HEK293 (cell line): Measurements from ENCODE around the gene NUDT4.

Experiments
- CTCF ChIA-PET: fragments of 350-600 bp; formaldehyde crosslinking; extraction: SDS; loops from one replicate; lab custom pipeline; 2021; ENCODE audit warnings: antibody characterized with exemption; lab: Yijun Ruan, JAX
- POLR2A ChIA-PET: fragments of 300-600 bp; formaldehyde crosslinking; extraction: SDS; loops from one replicate; lab custom pipeline; 2020; ENCODE audit warnings: antibody characterized with exemption, inconsistent platforms; lab: Yijun Ruan, JAX
- H3K27ac ChIP-seq: fragments of 200-500 bp; sonication (Bioruptor generic); 2 replicates; pipeline ENCODE4 v1.5.1; 2014; ENCODE audit warnings: low read depth, low read length, control low read depth, inconsistent platforms; ENCODE audit errors: extremely low read depth
- H3K36me3 ChIP-seq, 2 experiments: fragments of 200-500 bp in 1 of 2; sonication (Bioruptor generic) in 1 of 2; 1 replicate in 1 of 2; 2 replicates in 1 of 2; pipeline ENCODE4 v1.5.1; 2014 to 2017; ENCODE audit warnings: inconsistent platforms in 2 of 2, low read length in 2 of 2; ENCODE audit not compliant: control insufficient read depth in 2 of 2, insufficient read depth in 1 of 2
- H3K4me1 ChIP-seq: fragments of 200-500 bp; sonication (Bioruptor generic); 2 replicates; pipeline ENCODE4 v1.5.1; 2014; ENCODE audit warnings: mild to moderate bottlenecking, low read length, inconsistent platforms; ENCODE audit not compliant: control insufficient read depth, insufficient read depth
- H3K4me3 ChIP-seq: 2 replicates; pipeline ENCODE4 v1.5.1; 2011; ENCODE audit warnings: low read depth, mild to moderate bottlenecking, control low read depth, low read length, moderate library complexity
- H3K9me3 ChIP-seq: fragments of 200-500 bp; sonication (Bioruptor generic); 2 replicates; pipeline ENCODE4 v1.5.1; 2014; ENCODE audit warnings: low read depth, low read length, inconsistent platforms; ENCODE audit not compliant: control insufficient read depth, insufficient read depth
- BCL11B ChIP-seq: fragments of 450-650 bp; formaldehyde crosslinking; IDR thresholded peaks from 2 replicates; pipeline ENCODE4 v1.5.1; 2016; ENCODE audit warnings: low read depth, missing biosample characterization, missing genetic modification characterization
- ELK4 ChIP-seq: IDR thresholded peaks from 2 replicates; pipeline ENCODE4 v1.6.1; 2011; ENCODE audit warnings: mild to moderate bottlenecking, low read depth, low read length, borderline replicate concordance
- GLIS1 ChIP-seq: fragments of 450-650 bp; formaldehyde crosslinking; IDR thresholded peaks from 2 replicates; pipeline ENCODE4 v1.5.1; 2016; ENCODE audit warnings: missing biosample characterization, missing genetic modification characterization
- PRDM6 ChIP-seq: fragments of 450-650 bp; formaldehyde crosslinking; IDR thresholded peaks from 2 replicates; pipeline ENCODE4 v1.5.1; 2017; ENCODE audit warnings: missing biosample characterization, missing genetic modification characterization
- RBAK ChIP-seq: fragments of 450-650 bp; formaldehyde crosslinking; IDR thresholded peaks from 2 replicates; pipeline ENCODE4 v1.5.1; 2016; ENCODE audit warnings: missing biosample characterization, missing genetic modification characterization
- SP7 ChIP-seq: fragments of 450-650 bp; formaldehyde crosslinking; IDR thresholded peaks from 2 replicates; pipeline ENCODE4 v1.5.1; 2016; ENCODE audit warnings: missing biosample characterization, missing genetic modification characterization
- YY1 ChIP-seq: fragments of 450-650 bp; formaldehyde crosslinking; IDR thresholded peaks from 2 replicates; pipeline ENCODE4 v1.5.1; 2018; ENCODE audit warnings: missing biosample characterization, missing genetic modification characterization
- YY2 ChIP-seq: fragments of 450-650 bp; formaldehyde crosslinking; IDR thresholded peaks from 2 replicates; pipeline ENCODE4 v1.5.1; 2016; ENCODE audit warnings: missing biosample characterization, missing genetic modification characterization
- ZBTB26 ChIP-seq: fragments of 450-650 bp; formaldehyde crosslinking; optimal IDR thresholded peaks from 2 replicates; pipeline ENCODE3; 2016; ENCODE audit warnings: missing biosample characterization, mild to moderate bottlenecking, missing genetic modification characterization
- ZBTB44 ChIP-seq: fragments of 450-650 bp; IDR thresholded peaks from 2 replicates; pipeline ENCODE4 v1.5.1; 2018; ENCODE audit warnings: missing biosample characterization, mild to moderate bottlenecking, missing genetic modification characterization
- ZBTB7A ChIP-seq: fragments of 450-650 bp; formaldehyde crosslinking; IDR thresholded peaks from 2 replicates; pipeline ENCODE4 v1.5.1; 2016; ENCODE audit warnings: low read depth, missing biosample characterization, missing genetic modification characterization
- ZIC2 ChIP-seq: fragments of 450-650 bp; formaldehyde crosslinking; IDR thresholded peaks from 2 replicates; pipeline ENCODE4 v1.5.1; 2016; ENCODE audit warnings: missing biosample characterization, missing genetic modification characterization
- ZNF121 ChIP-seq: fragments of 450-650 bp; formaldehyde crosslinking; IDR thresholded peaks from 2 replicates; pipeline ENCODE4 v1.5.1; 2016; ENCODE audit warnings: missing biosample characterization, missing genetic modification characterization
- ZNF132 ChIP-seq: fragments of 450-650 bp; formaldehyde crosslinking; IDR thresholded peaks from 2 replicates; pipeline ENCODE4 v1.5.1; 2017; ENCODE audit warnings: missing biosample characterization, missing genetic modification characterization, borderline replicate concordance
- ZNF175 ChIP-seq: fragments of 450-650 bp; formaldehyde crosslinking; IDR thresholded peaks from 2 replicates; pipeline ENCODE4 v1.5.1; 2016; ENCODE audit warnings: missing biosample characterization, missing genetic modification characterization
- ZNF184 ChIP-seq: fragments of 450-650 bp; IDR thresholded peaks from 2 replicates; pipeline ENCODE4 v1.5.1; 2018; ENCODE audit warnings: missing biosample characterization, mild to moderate bottlenecking, missing genetic modification characterization
- ZNF24 ChIP-seq: fragments of 450-650 bp; formaldehyde crosslinking; IDR thresholded peaks from 2 replicates; pipeline ENCODE4 v1.5.1; 2016; ENCODE audit warnings: missing biosample characterization, missing genetic modification characterization
- ZNF248 ChIP-seq: fragments of 450-650 bp; formaldehyde crosslinking; IDR thresholded peaks from 2 replicates; pipeline ENCODE4 v1.5.1; 2017; ENCODE audit warnings: missing biosample characterization, missing genetic modification characterization
- ZNF48 ChIP-seq: fragments of 450-650 bp; formaldehyde crosslinking; IDR thresholded peaks from 2 replicates; pipeline ENCODE4 v1.5.1; 2016; ENCODE audit warnings: missing biosample characterization, missing genetic modification characterization
- ZNF544 ChIP-seq: fragments of 450-650 bp; formaldehyde crosslinking; IDR thresholded peaks from 2 replicates; pipeline ENCODE4 v1.5.0; 2017; ENCODE audit warnings: missing biosample characterization, missing genetic modification characterization
- ZNF561 ChIP-seq: fragments of 450-650 bp; IDR thresholded peaks from 2 replicates; pipeline ENCODE4 v1.5.1; 2018; ENCODE audit warnings: missing biosample characterization, missing genetic modification characterization, borderline replicate concordance
- ZNF664 ChIP-seq: fragments of 450-650 bp; formaldehyde crosslinking; IDR thresholded peaks from 2 replicates; pipeline ENCODE4 v1.5.1; 2016; ENCODE audit warnings: missing biosample characterization, missing genetic modification characterization
- ZNF791 ChIP-seq: fragments of 450-650 bp; formaldehyde crosslinking; IDR thresholded peaks from 2 replicates; pipeline ENCODE4 v1.5.1; 2016; ENCODE audit warnings: missing biosample characterization, missing genetic modification characterization
- ZSCAN16 ChIP-seq: fragments of 450-650 bp; formaldehyde crosslinking; IDR thresholded peaks from 2 replicates; pipeline ENCODE4 v1.5.1; 2016; ENCODE audit warnings: missing biosample characterization, missing genetic modification characterization
- ZSCAN5A ChIP-seq: fragments of 450-650 bp; formaldehyde crosslinking; IDR thresholded peaks from 2 replicates; pipeline ENCODE4 v1.5.1; 2016; ENCODE audit warnings: missing biosample characterization, missing genetic modification characterization

The NUDT4 gene

GRCh38 chr12:93419388-93420034 is 41.8 kb downstream of the NUDT4 start (continued):
- no peak for TF ChIP-seq ZNF248 (tag by site-specific recombination)

GRCh38 chr12:93422050-93422449 is 44.3 kb downstream of the NUDT4 start:
- peaks cover 37% of the 10 kb centered on the region for H3K4me1 ChIP-seq
- H3K36me3 ChIP-seq = no peaks in the 10 kb centered on the region
- no peak overlapping the region for H3K4me3 ChIP-seq
- H3K27ac ChIP-seq = no peak overlapping the region
- ChIA-PET POLR2A (no interaction called here), CTCF (interaction anchor here (0.6 to 1.0 kb wide), 2 partner anchors 9 to 680 kb away, joined by 3 to 5 read pairs; no protein-coding TSS in a partner anchor)
- no peaks in the 10 kb centered on the region for H3K9me3 ChIP-seq
- TF ChIP-seq ZBTB7A (tag by site-specific recombination) (no peak), ZNF24 (no peak), PRDM6 (tag by site-specific recombination) (peak; percentile 66), ZNF561 (no peak), RBAK (tag by site-specific recombination) (no peak), ZNF544 (tag by site-specific recombination) (no peak), ZNF175 (tag by site-specific recombination) (no peak), ELK4 (no peak), BCL11B (tag by site-specific recombination) (no peak), ZNF48 (no peak), GLIS1 (tag by site-specific recombination) (no peak), ZNF121 (tag by site-specific recombination) (no peak), ZSCAN5A (tag by site-specific recombination) (no peak), ZNF184 (no peak), ZSCAN16 (tag by site-specific recombination) (no peak), SP7 (tag by site-specific recombination) (peak; percentile 68), ZNF664 (tag by site-specific recombination) (no peak)
- TF ChIP-seq, all 188 proteins: peak for 2

- H3K36me3 ChIP-seq = no peaks in the 10 kb centered on the region
- no peak overlapping the region for H3K27ac ChIP-seq
- no peaks in the 10 kb centered on the region for H3K9me3 ChIP-seq
- no peak overlapping the region for H3K4me3 ChIP-seq
- peaks cover 41% of the 10 kb centered on the region for H3K4me1 ChIP-seq
- POLR2A ChIA-PET = no interaction called here
- CTCF ChIA-PET = interaction anchor here (0.6 to 1.2 kb wide), 2 partner anchors 42 to 662 kb away, joined by 3 to 4 read pairs; no protein-coding TSS in a partner anchor
- TF ChIP-seq ELK4 (no peak), YY1 (no peak), ZNF544 (tag by site-specific recombination) (no peak), ZNF791 (tag by site-specific recombination) (no peak), YY2 (tag by site-specific recombination) (no peak), ZBTB26 (tag by site-specific recombination) (no peak), ZIC2 (tag by site-specific recombination) (no peak), ZBTB44 (tag by site-specific recombination) (no peak), ZNF132 (tag by site-specific recombination) (no peak)
Observed at GRCh38 chr12:93425736-93426411, 48.1 kb downstream of the NUDT4 start.
